ENCODE results near the gene TSPOAP1. TPM values are rescaled to one million over a fixed set of nuclear protein-coding genes. Genes with fewer than 3 reads are reported as not detected.
"Not testable (repeated sequence)": the region's sequence is repeated elsewhere in the genome, so short reads cannot be mapped to it uniquely, and the experiment has no call there.

Gene TSPOAP1
- total RNA-seq, 4 donors from 2014 or later = 0.59 to 43.7 (median 32.4) TPM

DNA sequence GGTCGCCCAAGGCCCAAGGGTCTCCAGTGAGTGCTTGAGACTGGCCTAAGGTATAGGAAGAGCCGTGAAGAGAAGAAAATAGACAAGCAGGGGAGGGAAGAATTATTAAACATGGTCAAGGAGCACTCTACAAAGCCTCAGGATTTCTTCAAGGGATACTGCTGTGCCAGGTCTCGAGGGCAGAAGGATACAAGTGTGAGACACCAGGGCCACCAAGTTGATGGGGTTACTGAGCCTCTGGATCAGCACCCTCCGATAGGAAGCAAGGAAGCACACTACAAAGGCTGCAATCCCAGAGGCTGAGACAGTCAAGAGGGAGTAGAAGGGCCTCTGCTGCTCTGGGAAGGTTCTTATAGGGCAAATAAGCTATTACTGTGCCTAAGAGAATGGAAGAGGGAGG, 16.9 kb upstream of the TSPOAP1 start:
- no peaks in the 10 kb centered on the region for H3K27me3 ChIP-seq
- DNase-seq = no peak
- H3K27ac ChIP-seq = no peak overlapping the region
- intact Hi-C loops (cut with DNase I; ENCODE audit: low total_unique reads) = no loop called here
- no peaks in the 10 kb centered on the region for H3K4me1 ChIP-seq
- no peak for TF ChIP-seq POLR2A (IDR thresholded peaks at IDR 0.05)
- H3K9me3 ChIP-seq = no peaks in the 10 kb centered on the region
- H3K36me3 ChIP-seq = no peaks in the 10 kb centered on the region
- H3K4me3 ChIP-seq = no peak overlapping the region

DNA sequence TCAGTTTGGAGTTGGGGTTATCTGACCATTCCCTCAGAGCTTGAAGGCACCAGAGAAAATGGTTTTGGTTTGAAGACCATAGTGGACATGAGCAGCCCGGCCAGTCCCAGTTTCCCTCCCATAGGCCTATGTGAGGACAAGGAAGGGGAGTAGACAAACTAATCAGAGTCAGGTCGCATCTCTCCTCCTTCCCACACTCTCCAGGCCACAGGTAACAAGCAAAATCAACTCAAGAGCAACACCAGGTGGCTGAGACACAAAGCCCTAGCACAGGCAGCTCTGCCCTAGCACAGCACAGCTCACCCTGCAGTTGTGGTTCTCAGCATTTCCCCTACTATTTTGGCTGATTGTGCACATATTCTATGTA, 16.2 kb upstream of the TSPOAP1 start:
- Histone ChIP-seq H3K4me1 (no peaks in the 10 kb centered on the region), H3K9me3 (no peaks in the 10 kb centered on the region), H3K27ac (no peak overlapping the region), H3K27me3 (no peaks in the 10 kb centered on the region), H3K36me3 (no peaks in the 10 kb centered on the region), H3K4me3 (no peak overlapping the region)
- intact Hi-C loops (cut with DNase I; ENCODE audit: low total_unique reads) = no loop called here
- TF ChIP-seq, protein P1, sequence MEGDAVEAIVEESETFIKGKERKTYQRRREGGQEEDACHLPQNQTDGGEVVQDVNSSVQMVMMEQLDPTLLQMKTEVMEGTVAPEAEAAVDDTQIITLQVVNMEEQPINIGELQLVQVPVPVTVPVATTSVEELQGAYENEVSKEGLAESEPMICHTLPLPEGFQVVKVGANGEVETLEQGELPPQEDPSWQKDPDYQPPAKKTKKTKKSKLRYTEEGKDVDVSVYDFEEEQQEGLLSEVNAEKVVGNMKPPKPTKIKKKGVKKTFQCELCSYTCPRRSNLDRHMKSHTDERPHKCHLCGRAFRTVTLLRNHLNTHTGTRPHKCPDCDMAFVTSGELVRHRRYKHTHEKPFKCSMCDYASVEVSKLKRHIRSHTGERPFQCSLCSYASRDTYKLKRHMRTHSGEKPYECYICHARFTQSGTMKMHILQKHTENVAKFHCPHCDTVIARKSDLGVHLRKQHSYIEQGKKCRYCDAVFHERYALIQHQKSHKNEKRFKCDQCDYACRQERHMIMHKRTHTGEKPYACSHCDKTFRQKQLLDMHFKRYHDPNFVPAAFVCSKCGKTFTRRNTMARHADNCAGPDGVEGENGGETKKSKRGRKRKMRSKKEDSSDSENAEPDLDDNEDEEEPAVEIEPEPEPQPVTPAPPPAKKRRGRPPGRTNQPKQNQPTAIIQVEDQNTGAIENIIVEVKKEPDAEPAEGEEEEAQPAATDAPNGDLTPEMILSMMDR (IDR thresholded peaks at IDR 0.05) = no peak
- no peak for TF ChIP-seq POLR2A (IDR thresholded peaks at IDR 0.05)
- no peak for DNase-seq

DNA sequence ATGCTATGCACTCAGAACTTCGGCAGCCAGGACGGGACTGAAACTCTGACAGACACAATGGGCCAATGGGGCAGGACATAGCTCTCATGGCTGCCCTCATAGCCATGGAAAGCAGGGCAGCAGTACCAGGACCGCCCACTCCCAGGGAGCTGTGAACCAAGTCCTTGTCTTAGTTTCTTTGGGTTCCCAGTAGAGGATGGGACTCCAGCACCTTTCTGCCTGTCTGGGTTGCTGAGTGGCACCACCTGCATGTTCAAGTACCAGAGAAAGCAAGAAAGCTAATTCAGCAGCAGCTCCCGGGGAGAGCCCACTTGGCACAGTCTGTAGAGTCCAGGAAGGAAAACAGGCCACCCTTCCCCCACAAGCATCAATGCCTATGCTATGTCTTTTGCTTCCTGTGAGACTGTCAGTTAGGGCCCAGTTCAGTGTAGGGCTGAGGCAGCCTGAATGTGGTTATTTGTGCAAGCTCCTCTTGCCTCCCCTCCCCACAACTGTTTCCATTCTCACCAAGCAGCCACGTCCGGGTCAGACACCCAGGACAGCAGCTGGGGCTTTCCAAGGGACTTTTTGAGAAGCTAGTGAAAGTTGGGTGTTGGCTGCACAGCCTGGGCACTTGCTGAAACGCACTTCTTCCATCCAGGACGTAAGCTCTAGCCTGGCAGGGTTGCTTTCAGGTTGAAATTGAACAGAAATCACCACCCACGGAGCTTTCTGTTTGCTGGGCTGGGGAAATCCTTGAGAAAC, 15.6 kb upstream of the TSPOAP1 start:
- no peak overlapping the region for H3K4me3 ChIP-seq
- intact Hi-C loops (cut with DNase I; ENCODE audit: low total_unique reads) = no loop called here
- H3K4me1 ChIP-seq = no peaks in the 10 kb centered on the region
- H3K36me3 ChIP-seq = no peaks in the 10 kb centered on the region
- TF ChIP-seq, protein P1 (IDR thresholded peaks at IDR 0.05) = no peak
- TF ChIP-seq POLR2A (IDR thresholded peaks at IDR 0.05) = no peak
- H3K27ac ChIP-seq = no peak overlapping the region
- H3K9me3 ChIP-seq = no peaks in the 10 kb centered on the region
- no peak for DNase-seq
- H3K27me3 ChIP-seq = no peaks in the 10 kb centered on the region

DNA sequence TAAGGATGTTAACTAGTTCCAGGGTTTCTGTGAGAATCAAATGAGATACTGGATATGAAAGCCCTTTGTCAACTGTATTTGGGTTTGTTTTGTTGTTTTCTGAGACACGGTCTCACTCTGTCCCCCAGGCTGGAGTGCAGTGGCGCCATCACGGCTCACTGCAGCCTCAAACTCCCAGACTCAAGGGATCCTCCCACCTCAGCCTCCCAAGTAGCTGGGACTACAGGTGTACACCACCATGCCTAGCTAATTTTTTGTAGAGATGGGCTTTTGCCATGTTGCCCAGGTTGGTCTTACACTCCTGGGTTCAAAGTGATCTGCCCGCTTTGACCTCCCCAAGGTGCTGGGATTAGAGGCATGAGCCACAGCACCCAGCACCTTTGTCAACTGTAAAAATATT, 14.5 kb upstream of the TSPOAP1 start:
- no peak overlapping the region for H3K27ac ChIP-seq
- no peak for DNase-seq
- H3K9me3 ChIP-seq = no peaks in the 10 kb centered on the region
- no peak overlapping the region for H3K4me3 ChIP-seq
- TF ChIP-seq, protein P1 (IDR thresholded peaks at IDR 0.05) = no peak
- no peak for TF ChIP-seq POLR2A (IDR thresholded peaks at IDR 0.05)
- intact Hi-C loops (cut with DNase I; ENCODE audit: low total_unique reads) = no loop called here
- no peaks in the 10 kb centered on the region for H3K27me3 ChIP-seq
- no peaks in the 10 kb centered on the region for H3K36me3 ChIP-seq
- no peaks in the 10 kb centered on the region for H3K4me1 ChIP-seq

DNA sequence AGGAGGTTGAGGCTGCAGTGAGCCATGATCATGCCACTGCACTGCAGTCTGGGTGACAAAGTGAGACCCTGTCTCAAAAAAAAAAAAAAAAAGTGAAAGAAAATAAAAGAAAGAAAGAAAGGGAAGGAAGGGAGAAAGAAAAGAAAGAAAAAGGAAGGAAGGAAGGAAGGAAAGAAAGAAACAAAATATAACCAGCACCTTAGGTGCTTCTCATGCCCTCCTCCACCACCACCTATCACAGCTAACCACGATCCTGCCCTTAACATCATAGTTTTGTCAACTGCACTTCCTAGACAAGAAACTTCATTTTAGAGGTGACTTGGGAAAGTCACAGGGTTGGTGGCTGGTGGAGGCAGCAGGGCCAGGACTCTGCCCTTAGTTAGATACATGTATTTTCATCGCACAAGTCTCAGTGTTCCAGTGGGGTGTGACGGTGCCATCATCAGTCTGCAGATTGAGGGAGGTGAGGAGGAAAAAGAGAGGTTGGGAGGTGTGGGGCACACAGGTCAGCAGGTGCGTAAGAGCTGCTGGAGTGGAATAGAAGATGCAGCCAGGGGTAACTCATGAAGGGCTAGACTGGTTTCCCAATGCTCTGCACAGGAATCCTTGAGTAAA, 13.4 kb upstream of the TSPOAP1 start:
- H3K36me3 ChIP-seq = no peaks in the 10 kb centered on the region
- H3K9me3 ChIP-seq = no peaks in the 10 kb centered on the region
- no peaks in the 10 kb centered on the region for H3K27me3 ChIP-seq
- no peak overlapping the region for H3K27ac ChIP-seq
- intact Hi-C loops (cut with DNase I; ENCODE audit: low total_unique reads) = no loop called here
- DNase-seq = no peak
- no peaks in the 10 kb centered on the region for H3K4me1 ChIP-seq
- TF ChIP-seq POLR2A (IDR thresholded peaks at IDR 0.05) = no peak
- TF ChIP-seq, protein P1 (IDR thresholded peaks at IDR 0.05) = no peak
- no peak overlapping the region for H3K4me3 ChIP-seq

DNA sequence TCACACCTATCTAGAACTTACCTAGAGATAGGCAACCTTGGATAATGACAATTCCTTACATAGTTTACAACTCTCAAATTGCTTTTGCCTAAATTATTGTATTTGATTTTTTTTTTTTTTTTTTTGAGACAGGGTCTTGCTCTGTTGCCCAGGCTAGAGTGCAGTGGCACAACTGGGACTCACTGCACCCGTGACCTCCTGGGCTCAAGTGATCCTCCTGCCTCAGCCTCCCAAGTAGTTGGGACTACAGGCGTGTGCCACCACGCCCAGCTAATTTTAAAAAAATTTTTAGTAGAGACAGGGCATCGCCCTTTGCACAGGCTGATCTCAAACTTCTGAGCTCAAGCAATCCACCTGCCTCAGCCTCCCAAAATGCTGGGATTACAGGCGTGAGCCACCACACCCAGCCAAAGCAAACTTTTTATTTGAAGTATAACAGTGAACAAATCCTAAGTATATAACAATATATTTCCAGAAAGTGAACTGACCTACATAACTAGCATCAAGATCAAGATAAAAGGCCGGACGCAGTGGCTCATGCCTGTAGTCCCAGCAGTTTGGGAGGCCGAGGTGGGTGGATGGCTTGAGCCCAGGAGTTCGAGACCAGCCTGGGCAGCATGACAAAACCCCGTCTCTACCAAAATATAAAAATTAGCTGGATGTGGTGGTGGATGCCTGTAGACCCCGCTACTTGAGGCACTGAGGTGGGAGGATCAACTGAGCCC, 12.7 kb upstream of the TSPOAP1 start:
- H3K4me3 ChIP-seq; intact Hi-C loops (cut with DNase I; ENCODE audit: low total_unique reads); H3K27ac ChIP-seq; H3K36me3 ChIP-seq; H3K27me3 ChIP-seq; DNase-seq; H3K9me3 ChIP-seq; H3K4me1 ChIP-seq: not testable (repeated sequence)

All from uterus (tissue), 4 donors.